Measurements from ENCODE around the gene ZNF846.
"Not testable (repeated sequence)": the region's sequence is repeated elsewhere in the genome, so short reads cannot be mapped to it uniquely, and the experiment has no call there.

ZNF846 gene

GRCh38 chr19:9785367-9786331, 17.1 kb upstream of the ZNF846 start:
- DNase-seq (ENCODE audit: insufficient read length, low spot score), result peak; percentile 91

DNA sequence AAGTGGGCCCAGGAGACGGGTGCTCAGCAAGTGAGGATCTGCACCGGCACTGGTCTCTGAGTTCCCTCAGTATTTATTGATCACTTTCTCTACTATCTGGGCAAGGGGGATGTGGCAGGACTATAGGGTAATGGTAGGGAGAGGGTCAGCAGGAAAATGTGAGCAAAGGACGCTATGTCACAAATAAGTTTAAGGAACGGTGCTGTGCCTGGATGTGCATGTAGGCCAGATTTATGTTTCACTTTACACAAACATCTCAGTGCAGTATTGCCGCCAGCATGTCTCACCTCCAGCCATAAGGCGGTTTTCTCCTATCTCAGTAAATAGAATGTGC, 15.6 kb upstream of the ZNF846 start:
- not testable (repeated sequence) for FAIRE-seq; DNase-seq (ENCODE audit: insufficient read length, low spot score)

More at GRCh38 chr19:9785367-9786331, 17.1 kb upstream of the ZNF846 start:
- FAIRE-seq, result peak; percentile 86

DNA sequence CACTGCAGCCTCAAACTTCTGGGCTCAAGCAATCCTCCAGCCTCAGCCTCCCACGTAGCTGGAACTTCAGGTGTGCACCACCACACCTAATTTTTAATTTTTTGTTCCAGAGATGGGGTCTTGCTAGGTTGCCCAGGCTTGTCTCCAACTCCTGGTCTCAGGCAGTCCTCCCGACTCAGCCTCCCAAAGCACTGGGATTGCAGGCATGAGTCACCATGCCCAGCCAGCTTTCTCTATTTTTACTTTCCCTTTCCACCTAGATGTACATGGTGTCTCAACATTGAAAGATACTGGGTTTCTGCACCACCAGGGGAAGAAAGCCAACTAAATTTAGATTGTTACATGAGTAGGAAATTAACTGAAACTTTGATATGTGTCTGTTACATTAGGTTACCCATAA, 13.8 kb upstream of the ZNF846 start:
- no peak for DNase-seq (ENCODE audit: insufficient read length, low spot score)
- FAIRE-seq, result no peak

DNA sequence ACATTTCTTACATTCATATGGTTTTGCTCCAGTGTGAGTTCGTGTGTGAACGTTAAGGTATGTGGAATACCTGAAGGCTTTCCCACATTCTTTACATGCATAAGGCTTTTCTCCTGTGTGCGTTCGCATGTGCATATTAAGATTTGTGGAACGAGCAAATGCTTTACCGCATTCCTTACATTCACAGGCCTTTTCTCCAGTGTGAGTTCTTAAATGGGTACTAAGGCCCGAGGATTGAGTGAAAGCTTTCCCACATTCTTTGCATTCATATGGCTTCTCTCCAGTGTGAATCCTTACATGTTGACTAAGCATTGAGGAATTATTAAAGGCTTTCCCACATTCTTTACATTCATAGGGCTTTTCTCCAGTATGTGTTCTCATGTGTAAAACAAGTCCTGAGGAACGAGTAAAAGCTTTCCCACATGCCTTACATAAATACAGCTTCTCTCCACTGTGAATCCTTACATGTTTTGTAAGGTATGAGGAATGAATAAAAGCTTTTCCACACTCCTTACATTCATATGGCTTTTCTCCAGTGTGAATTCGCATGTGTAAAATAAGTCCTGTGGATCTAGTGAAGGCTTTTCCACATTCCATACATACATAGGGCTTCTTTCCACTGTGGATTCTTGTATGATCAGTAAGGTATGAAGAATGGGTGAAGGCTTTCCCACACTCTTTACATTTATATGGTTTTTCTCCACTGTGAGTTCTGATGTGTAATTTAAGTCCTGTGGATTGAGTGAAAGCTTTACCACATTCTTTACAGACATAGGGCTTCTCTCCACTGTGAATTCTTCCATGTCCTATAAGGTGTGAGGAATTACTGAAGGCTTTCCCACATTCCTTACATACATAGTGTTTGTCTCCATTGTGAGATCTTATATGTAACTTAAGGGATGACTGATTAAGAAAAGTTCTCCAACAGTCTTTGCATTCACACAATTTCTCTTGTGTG, 10.7 kb downstream of the ZNF846 start:
- DNase-seq (ENCODE audit: insufficient read length, low spot score) (no peak), FAIRE-seq (no peak)

- no peak for FAIRE-seq
- DNase-seq (ENCODE audit: insufficient read length, low spot score), result no peak
Observed at GRCh38 chr19:9752701-9753443, 15.7 kb downstream of the ZNF846 start.

GRCh38 chr19:9751446-9751845, 17.1 kb downstream of the ZNF846 start:
- DNase-seq (ENCODE audit: insufficient read length, low spot score) (no peak), FAIRE-seq (no peak)

DNA sequence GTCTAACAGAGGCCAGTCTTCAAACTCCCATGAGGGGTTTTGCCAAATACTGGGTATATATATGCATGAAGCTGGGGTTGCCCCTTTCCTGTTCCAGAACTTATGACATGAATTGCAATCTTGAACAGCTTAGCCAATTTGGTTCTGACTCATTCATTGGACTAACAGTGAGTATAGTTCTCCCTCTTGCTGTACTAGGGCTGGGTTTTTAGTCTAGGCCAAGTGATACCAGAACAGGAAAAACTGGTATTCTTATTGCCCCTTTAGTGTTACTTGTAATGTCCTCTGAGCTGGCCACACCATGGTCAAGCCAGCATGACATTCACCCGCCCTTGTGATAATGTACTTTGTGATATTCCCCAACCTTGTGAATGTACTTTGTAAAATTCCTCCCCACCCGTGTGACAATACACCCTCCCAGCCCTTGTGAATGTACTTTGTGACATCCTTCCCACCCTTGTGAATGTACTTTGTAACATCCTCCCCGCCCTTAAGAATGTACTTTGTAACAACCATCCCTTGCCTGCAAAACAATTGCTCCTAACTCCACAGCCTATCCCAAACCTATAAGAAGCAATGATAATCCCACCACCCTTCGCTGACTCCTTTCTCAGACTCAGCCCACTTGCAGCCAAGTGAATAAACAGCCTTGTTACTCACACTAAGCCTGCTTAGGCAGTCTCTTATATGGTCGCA, 26.9 kb downstream of the ZNF846 start:
- peak; percentile 48 for FAIRE-seq

GRCh38 chr19:9735986-9736385, 32.6 kb downstream of the ZNF846 start:
- no peak for DNase-seq (ENCODE audit: insufficient read length, low spot score)
- no peak for FAIRE-seq

More for the DNA sequence above, 26.9 kb downstream of the ZNF846 start:
- no peak for DNase-seq (ENCODE audit: insufficient read length, low spot score)

GRCh38 chr19:9730056-9730455, 38.5 kb downstream of the ZNF846 start:
- FAIRE-seq; DNase-seq (ENCODE audit: insufficient read length, low spot score): not testable (repeated sequence)

DNA sequence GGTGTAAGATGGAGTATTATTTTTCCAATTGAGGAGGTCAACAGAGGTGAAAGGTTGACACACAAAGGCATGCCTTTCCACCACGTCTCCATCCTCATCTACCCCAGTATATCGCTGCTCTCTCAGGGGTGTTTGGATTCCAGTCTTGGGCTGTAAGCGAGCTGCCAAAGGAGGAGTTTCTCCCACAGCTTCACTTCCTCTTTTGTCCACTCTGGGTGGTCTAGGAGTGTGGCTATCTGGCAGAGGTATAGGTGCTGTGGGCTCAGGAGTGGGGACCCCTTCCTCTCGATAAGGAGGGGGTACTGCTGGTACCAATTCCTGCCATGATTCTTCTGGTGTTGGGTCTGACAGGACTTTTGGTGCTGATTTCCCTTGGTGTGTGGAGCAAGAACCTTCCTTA, 39.4 kb downstream of the ZNF846 start:
- FAIRE-seq (no peak), DNase-seq (ENCODE audit: insufficient read length, low spot score) (no peak)

DNA sequence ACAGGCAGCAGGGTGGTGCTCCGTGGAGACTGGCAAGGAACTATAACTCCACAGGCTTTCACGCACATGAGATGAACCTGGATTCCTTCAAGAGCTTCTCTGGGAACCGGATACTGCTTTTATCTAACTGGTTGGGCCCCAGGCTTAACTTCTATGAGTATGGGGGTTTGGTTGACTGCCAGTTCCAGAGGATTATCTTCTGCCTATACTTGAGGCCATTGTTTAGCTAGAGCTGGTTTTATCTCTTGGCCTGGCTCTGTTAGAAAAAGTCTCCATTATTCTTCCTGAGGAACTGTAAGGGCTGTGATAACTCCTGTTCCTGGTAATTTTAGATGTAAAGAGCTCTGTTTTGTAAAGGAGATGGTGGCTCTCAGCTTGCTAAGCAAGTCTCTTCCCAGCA, 40.9 kb downstream of the ZNF846 start:
- DNase-seq (ENCODE audit: insufficient read length, low spot score) (no peak), FAIRE-seq (no peak)

DNA sequence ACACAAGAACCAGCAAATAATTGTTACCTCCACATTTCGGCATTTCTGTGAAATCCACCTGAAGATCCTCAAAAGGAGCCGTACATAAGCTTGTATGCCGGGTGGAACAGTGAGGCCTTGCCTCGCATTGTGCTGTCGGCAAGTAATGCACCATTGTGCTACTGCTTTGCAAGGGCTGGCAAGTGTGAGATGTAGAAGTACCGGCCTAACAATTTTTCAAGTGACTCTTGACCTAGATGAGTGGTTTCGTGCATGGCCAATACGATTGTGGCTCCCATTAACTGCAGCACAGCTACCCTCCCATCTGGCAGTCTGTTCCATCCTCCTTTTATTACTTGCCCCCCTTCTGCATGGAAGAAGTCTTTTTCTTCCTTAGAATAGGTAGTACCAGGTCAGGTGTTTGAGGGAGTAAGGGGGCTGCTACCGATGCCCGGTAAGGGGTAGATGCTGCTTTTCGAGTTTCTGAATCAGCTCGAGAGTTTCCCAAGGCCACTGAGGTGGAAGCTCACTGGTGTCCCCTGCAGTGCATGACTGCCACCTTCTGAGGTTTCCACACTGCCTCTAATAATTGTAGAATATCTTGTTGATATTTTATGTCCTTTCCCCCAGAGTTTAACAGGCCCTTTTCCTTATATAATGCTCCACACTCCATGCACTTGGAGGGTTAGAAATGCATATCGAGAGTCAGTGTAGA, 42.9 kb downstream of the ZNF846 start:
- not testable (repeated sequence) for DNase-seq (ENCODE audit: insufficient read length, low spot score); FAIRE-seq

GRCh38 chr19:9724157-9724556, 44.4 kb downstream of the ZNF846 start:
- FAIRE-seq (no peak), DNase-seq (ENCODE audit: insufficient read length, low spot score) (no peak)

GRCh38 chr19:9721861-9722260, 46.7 kb downstream of the ZNF846 start:
- no peak for FAIRE-seq

GRCh38 chr19:9720541-9720940, 48.0 kb downstream of the ZNF846 start:
- FAIRE-seq (no peak), DNase-seq (ENCODE audit: insufficient read length, low spot score) (no peak)

More at GRCh38 chr19:9721861-9722260, 46.7 kb downstream of the ZNF846 start:
- no peak for DNase-seq (ENCODE audit: insufficient read length, low spot score)

GRCh38 chr19:9711815-9712214, 56.7 kb downstream of the ZNF846 start:
- FAIRE-seq (no peak), DNase-seq (ENCODE audit: insufficient read length, low spot score) (no peak)

DNA sequence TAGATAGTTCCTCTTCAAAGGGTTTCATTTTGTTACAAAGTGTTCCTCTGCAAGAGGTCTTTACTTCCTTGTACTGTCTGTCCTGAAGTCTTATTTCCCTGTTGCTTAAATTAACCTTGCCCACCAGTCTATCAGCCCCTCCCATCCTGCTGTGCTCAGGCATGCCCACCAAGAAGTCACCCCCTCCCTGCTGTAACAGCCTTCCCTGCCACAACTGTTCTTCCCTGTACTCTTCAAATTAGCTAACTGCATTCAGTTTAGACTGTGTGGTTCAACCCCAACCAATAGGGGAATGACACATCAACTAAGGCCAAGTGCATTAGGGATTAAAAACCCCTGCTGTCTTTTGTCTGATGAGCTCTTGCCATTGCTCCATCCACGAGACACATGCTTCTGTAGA, 59.2 kb downstream of the ZNF846 start:
- DNase-seq (ENCODE audit: insufficient read length, low spot score), result no peak
- peak; percentile 54 for FAIRE-seq

DNA sequence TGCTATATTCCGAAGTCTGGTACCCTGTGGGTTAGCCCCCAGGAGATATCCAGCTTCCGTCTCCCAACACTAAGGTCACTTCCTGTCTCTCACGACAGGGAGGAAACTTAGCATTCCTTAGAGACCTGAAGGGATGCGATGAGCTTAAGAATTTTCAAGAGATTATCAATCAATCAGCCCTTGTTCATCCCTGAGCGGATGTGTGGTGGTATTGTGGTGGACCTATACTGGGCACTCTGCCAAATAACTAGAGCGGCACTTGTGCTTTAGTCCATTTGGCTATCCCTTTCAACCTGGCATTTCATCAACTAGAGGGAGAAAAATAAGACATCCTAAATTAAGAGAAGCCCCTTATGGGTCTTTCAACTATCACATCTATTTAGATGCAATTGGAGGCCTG, 62.7 kb downstream of the ZNF846 start:
- DNase-seq (ENCODE audit: insufficient read length, low spot score) (no peak), FAIRE-seq (no peak)

DNA sequence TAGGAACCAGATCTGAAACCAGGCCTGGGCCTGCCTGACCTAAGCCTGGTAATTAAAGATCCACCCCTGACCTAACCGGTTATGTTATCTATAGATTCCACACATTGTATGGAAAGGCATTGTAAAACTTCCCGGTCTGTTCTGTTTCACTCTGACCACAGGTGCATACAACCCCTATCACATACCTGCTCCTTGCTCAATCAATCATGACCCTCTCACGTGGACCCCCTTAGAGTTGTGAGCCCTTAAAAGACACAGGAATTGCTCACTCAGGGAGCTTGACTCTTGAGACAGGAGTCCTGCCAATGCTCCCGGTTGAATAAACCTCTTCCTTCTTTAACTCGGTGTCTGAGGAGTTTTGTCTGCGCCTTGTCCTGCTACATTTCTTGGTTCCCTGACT, 66.4 kb downstream of the ZNF846 start:
- DNase-seq (ENCODE audit: insufficient read length, low spot score) (no peak), FAIRE-seq (no peak)

Measured in HTR-8/SVneo (cell line).